Central memory CD8-positive, alpha-beta T cell (primary cell): ENCODE measurements around the gene THBS1.

ENCODE experiments used
- ATAC-seq: fragments of 150-1000 bp; cut with Tn5 transposase; replicated peaks from 2 replicates; pipeline ENCODE4 v1.10.0; 2022; ENCODE audit warnings: mild to moderate bottlenecking, moderate FRiP score, moderate number of reproducible peaks; ENCODE audit not compliant: poor library complexity, severe bottlenecking; ENCODE audit errors: extremely low read depth
- DNase-seq, 2 donors: peaks; one replicate each; pipeline ENCODE4 v3.0.0; 2021; ENCODE audit warnings: low spot score in 2 of 2
- H3K27ac Mint-ChIP-seq: one replicate; pipeline ENCODE4 v1.8.0; 2022; ENCODE audit warnings: low read depth, mild to moderate bottlenecking, moderate library complexity, mixed read lengths
- H3K27me3 Mint-ChIP-seq: one replicate; pipeline ENCODE4 v1.8.0; 2022; ENCODE audit warnings: mixed read lengths
- H3K36me3 Mint-ChIP-seq: one replicate; pipeline ENCODE4 v1.8.0; 2022; ENCODE audit warnings: mild to moderate bottlenecking, moderate library complexity, mixed read lengths; ENCODE audit not compliant: insufficient read depth
- H3K4me1 Mint-ChIP-seq: one replicate; pipeline ENCODE4 v1.8.0; 2022; ENCODE audit warnings: mixed read lengths
- H3K4me3 Mint-ChIP-seq: one replicate; pipeline ENCODE4 v1.8.0; 2022; ENCODE audit warnings: mild to moderate bottlenecking, moderate library complexity, mixed read lengths
- H3K9me3 Mint-ChIP-seq: one replicate; pipeline ENCODE4 v1.8.0; 2022; ENCODE audit warnings: mixed read lengths

The THBS1 gene

DNA sequence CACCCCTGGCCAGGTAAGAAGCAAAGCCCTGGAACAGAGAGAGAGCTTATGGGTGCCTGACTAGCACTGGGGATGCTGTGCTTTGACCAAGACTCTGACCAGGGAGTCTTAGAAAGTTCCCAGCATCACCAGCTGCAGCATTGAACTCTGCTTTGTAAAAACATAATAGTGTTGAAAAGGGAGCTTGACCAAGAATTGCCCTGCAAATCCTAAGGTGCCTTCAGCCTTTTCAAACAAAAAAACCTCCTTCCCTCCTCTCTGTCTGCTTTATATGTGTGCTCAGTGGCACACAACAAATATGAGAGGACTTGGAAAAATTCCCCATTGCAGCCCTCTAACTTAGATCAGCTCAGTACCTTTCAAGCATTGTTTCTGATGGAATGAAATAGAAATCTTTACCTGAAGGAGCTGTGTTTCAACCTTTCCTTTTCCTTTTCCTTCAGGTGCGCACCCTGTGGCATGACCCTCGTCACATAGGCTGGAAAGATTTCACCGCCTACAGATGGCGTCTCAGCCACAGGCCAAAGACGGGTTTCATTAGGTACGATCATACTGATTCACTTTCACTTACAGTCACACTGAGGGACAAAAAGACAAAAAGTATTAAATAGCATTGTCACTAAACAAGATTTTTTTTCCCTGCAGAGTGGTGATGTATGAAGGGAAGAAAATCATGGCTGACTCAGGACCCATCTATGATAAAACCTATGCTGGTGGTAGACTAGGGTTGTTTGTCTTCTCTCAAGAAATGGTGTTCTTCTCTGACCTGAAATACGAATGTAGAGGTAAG lies 13.0 kb downstream of the THBS1 start:
- Mint-ChIP-seq H3K36me3 (no peaks in the 10 kb centered on the region), H3K4me1 (peaks cover 8% of the 10 kb centered on the region), H3K9me3 (no peaks in the 10 kb centered on the region), H3K27ac (peak overlapping the region; percentile 67), H3K4me3 (peak overlapping the region; percentile 5), H3K27me3 (no peaks in the 10 kb centered on the region)
- ATAC-seq (peak; percentile 40), DNase-seq (no peak)

- DNase-seq (no peak), ATAC-seq (no peak)
- Mint-ChIP-seq H3K9me3 (no peaks in the 10 kb centered on the region), H3K27me3 (no peaks in the 10 kb centered on the region), H3K27ac (peak overlapping the region; percentile 67), H3K4me3 (peak overlapping the region; percentile 5), H3K36me3 (no peaks in the 10 kb centered on the region), H3K4me1 (peaks cover 8% of the 10 kb centered on the region)
Observed at GRCh38 chr15:39594446-39595337, 13.8 kb downstream of the THBS1 start.

DNA sequence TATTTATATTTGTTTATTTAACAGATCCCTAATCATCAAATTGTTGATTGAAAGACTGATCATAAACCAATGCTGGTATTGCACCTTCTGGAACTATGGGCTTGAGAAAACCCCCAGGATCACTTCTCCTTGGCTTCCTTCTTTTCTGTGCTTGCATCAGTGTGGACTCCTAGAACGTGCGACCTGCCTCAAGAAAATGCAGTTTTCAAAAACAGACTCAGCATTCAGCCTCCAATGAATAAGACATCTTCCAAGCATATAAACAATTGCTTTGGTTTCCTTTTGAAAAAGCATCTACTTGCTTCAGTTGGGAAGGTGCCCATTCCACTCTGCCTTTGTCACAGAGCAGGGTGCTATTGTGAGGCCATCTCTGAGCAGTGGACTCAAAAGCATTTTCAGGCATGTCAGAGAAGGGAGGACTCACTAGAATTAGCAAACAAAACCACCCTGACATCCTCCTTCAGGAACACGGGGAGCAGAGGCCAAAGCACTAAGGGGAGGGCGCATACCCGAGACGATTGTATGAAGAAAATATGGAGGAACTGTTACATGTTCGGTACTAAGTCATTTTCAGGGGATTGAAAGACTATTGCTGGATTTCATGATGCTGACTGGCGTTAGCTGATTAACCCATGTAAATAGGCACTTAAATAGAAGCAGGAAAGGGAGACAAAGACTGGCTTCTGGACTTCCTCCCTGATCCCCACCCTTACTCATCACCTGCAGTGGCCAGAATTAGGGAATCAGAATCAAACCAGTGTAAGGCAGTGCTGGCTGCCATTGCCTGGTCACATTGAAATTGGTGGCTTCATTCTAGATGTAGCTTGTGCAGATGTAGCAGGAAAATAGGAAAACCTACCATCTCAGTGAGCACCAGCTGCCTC lies 14.7 kb downstream of the THBS1 start:
- DNase-seq (no peak), ATAC-seq (no peak)
- no peak overlapping the region for H3K4me3 Mint-ChIP-seq
- no peaks in the 10 kb centered on the region for H3K27me3 Mint-ChIP-seq
- H3K4me1 Mint-ChIP-seq: peaks cover 8% of the 10 kb centered on the region
- H3K36me3 Mint-ChIP-seq: no peaks in the 10 kb centered on the region
- H3K27ac Mint-ChIP-seq: no peak overlapping the region
- H3K9me3 Mint-ChIP-seq: no peaks in the 10 kb centered on the region

- Mint-ChIP-seq H3K9me3 (no peaks in the 10 kb centered on the region), H3K4me1 (peaks cover 8% of the 10 kb centered on the region), H3K36me3 (no peaks in the 10 kb centered on the region), H3K4me3 (no peak overlapping the region), H3K27ac (no peak overlapping the region), H3K27me3 (no peaks in the 10 kb centered on the region)
- DNase-seq: no peak
- no peak for ATAC-seq
Observed at GRCh38 chr15:39596358-39597051, 15.6 kb downstream of the THBS1 start.

GRCh38 chr15:39597336-39597735 lies 16.5 kb downstream of the THBS1 start:
- Mint-ChIP-seq H3K4me3 (no peak overlapping the region), H3K27ac (no peak overlapping the region), H3K9me3 (no peaks in the 10 kb centered on the region), H3K36me3 (no peaks in the 10 kb centered on the region), H3K27me3 (no peaks in the 10 kb centered on the region), H3K4me1 (peaks cover 14% of the 10 kb centered on the region)
- DNase-seq (no peak), ATAC-seq (no peak)

GRCh38 chr15:39597751-39598185 lies 16.9 kb downstream of the THBS1 start:
- no peak overlapping the region for H3K4me3 Mint-ChIP-seq
- ATAC-seq (no peak), DNase-seq (no peak)
- H3K27ac Mint-ChIP-seq: no peak overlapping the region
- no peaks in the 10 kb centered on the region for H3K36me3 Mint-ChIP-seq
- H3K9me3 Mint-ChIP-seq: no peaks in the 10 kb centered on the region
- peaks cover 14% of the 10 kb centered on the region for H3K4me1 Mint-ChIP-seq
- H3K27me3 Mint-ChIP-seq: no peaks in the 10 kb centered on the region

DNA sequence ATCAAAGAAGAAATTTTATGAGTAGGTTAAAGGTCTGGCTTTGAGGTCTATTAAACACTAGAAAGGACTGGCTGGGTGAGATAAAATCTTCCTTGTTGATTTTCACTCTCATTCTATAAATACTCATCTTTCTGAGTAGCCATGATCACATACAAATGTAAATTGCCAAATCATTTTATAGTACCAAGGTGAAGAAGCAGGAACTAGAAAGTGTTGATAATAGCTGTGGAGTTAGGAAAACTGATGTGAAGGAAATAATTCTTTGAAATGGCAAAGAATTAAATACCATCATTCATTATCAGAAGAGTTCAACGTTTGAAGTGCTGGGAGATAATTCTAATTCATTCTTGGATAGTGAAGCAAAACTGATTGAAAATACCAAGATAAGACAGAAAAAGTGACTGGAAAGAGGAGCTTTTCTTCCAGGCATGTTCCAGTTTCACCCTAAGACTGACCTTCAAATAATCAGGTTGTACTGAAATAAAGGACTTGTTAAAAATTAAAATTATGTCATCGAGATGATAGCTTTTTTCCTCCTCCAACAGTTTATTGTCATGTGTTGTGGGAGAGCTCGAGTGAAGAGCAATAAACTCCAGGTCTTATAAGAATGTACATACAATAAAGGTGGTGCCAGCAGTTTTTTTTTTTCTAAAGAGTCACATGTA lies 17.4 kb downstream of the THBS1 start:
- Mint-ChIP-seq H3K36me3 (no peaks in the 10 kb centered on the region), H3K27me3 (no peaks in the 10 kb centered on the region), H3K9me3 (no peaks in the 10 kb centered on the region), H3K27ac (no peak overlapping the region), H3K4me3 (no peak overlapping the region), H3K4me1 (peaks cover 14% of the 10 kb centered on the region)
- ATAC-seq: no peak
- no peak for DNase-seq

DNA sequence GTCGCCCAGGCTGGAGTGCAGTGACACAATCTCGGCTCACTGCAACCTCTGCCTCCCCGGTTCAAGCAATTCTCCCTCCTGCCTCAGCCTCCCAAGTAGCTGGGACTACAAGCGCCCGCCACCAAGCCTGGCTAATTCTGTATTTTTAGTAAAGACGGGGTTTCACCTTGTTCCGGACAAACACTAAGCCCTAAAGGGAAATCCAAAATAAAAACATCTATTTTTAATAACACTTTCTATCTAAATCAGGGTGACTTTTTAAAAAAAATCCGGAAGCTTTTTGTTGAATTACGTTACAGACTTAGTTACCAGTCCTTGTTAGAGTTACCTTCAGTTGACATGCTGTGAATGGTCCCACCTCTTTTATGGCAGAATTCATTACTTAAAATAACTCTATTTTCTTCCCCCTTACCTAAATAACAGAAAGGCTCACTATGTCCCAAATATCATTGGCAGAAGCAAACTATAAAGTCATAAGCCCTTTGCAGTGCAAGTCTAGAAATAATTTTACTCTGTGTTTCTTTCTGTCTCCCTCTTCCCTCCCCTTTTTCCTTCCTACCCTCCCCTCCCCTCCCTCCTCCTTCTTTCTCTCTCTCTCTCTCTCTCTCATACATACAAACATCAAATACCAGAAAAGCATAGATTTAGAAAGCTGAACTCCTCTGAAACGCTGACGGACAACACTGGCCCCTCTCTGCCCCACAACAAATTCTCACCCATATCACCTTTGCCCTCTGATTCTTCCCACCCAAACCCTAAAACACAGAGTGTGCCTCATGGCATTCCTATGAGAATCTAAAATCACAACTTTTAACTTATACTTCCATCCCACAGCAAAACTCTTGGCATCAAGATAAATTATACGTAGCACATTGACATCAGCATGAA lies 18.3 kb downstream of the THBS1 start:
- Mint-ChIP-seq H3K27me3 (no peaks in the 10 kb centered on the region), H3K4me1 (peaks cover 9% of the 10 kb centered on the region), H3K4me3 (no peak overlapping the region), H3K27ac (no peak overlapping the region), H3K9me3 (no peaks in the 10 kb centered on the region), H3K36me3 (no peaks in the 10 kb centered on the region)
- no peak for ATAC-seq
- DNase-seq: no peak

GRCh38 chr15:39599871-39600270 lies 19.0 kb downstream of the THBS1 start:
- Mint-ChIP-seq H3K27me3 (no peaks in the 10 kb centered on the region), H3K4me1 (peaks cover 6% of the 10 kb centered on the region), H3K36me3 (no peaks in the 10 kb centered on the region), H3K4me3 (no peak overlapping the region), H3K27ac (no peak overlapping the region), H3K9me3 (no peaks in the 10 kb centered on the region)
- DNase-seq (no peak), ATAC-seq (no peak)

GRCh38 chr15:39602143-39602542 lies 21.3 kb downstream of the THBS1 start:
- H3K27me3 Mint-ChIP-seq: no peaks in the 10 kb centered on the region
- H3K4me1 Mint-ChIP-seq: peaks cover 6% of the 10 kb centered on the region
- ATAC-seq (no peak), DNase-seq (no peak)
- H3K4me3 Mint-ChIP-seq: no peak overlapping the region
- no peak overlapping the region for H3K27ac Mint-ChIP-seq
- H3K36me3 Mint-ChIP-seq: no peaks in the 10 kb centered on the region
- no peaks in the 10 kb centered on the region for H3K9me3 Mint-ChIP-seq

DNA sequence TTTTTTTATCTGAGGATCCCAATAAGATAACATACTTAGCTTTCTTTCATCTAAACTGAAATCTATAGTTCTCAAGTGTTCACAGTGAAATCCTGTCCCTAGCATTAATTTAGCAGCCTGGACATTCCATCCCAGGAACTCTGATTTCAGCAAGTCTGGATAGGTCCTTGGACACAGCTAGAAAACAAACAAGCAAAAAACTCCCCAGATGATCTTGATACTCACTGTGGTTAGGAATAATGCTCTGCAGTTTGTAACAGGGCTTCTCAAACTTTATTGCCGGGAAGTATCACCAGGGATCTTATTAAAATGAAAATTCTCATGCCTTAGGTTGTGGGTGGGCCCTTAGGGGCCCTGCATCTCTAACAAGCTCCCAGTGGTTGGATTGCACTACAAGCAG lies 24.3 kb downstream of the THBS1 start:
- Mint-ChIP-seq H3K4me1 (peaks cover 25% of the 10 kb centered on the region), H3K27ac (no peak overlapping the region), H3K4me3 (no peak overlapping the region), H3K9me3 (no peaks in the 10 kb centered on the region), H3K27me3 (no peaks in the 10 kb centered on the region), H3K36me3 (no peaks in the 10 kb centered on the region)
- no peak for DNase-seq
- ATAC-seq: no peak
